ENCODE results near the gene CTIF.

- no peak for TF ChIP-seq EZH2phosphoT487 (IDR thresholded peaks at IDR 0.05; ENCODE audit: low read depth)
- TF ChIP-seq CTCF (IDR thresholded peaks at IDR 0.05; ENCODE audit: low read depth, low read length), result no peak
These were observed 349.3 kb downstream of the CTIF start for GRCh38 chr18:48887905-48888772.
